Progenitor cell of endocrine pancreas (in vitro differentiated cells): ENCODE measurements around the gene CD248. TPM values are rescaled to one million over a fixed set of nuclear protein-coding genes. Genes with fewer than 3 reads are reported as not detected.
A peak's percentile ranks its signal among the peaks of the same experiment; 100 is the strongest.
"Not testable (repeated sequence)": the region's sequence is repeated elsewhere in the genome, so short reads cannot be mapped to it uniquely, and the experiment has no call there.

ENCODE experiments used
- DNase-seq: peaks from one replicate; pipeline ENCODE4 v3.0.0; 2021; ENCODE audit warnings: low spot score; ENCODE audit not compliant: unreplicated experiment
- H3K27ac Mint-ChIP-seq: 2 replicates; pipeline ENCODE4 v1.8.0; 2021; ENCODE audit warnings: mild to moderate bottlenecking, moderate library complexity, mixed read lengths
- H3K27me3 Mint-ChIP-seq: 2 replicates; pipeline ENCODE4 v1.8.0; 2021; ENCODE audit warnings: mixed read lengths
- H3K36me3 Mint-ChIP-seq: 2 replicates; pipeline ENCODE4 v1.8.0; 2022; ENCODE audit warnings: mixed read lengths; ENCODE audit not compliant: insufficient read depth
- H3K4me1 Mint-ChIP-seq: 2 replicates; pipeline ENCODE4 v1.8.0; 2021; ENCODE audit warnings: low read depth, mixed read lengths
- H3K4me3 Mint-ChIP-seq: 2 replicates; pipeline ENCODE4 v1.8.0; 2021; ENCODE audit warnings: low read depth, mild to moderate bottlenecking, moderate library complexity, mixed read lengths
- H3K9me3 Mint-ChIP-seq: 2 replicates; pipeline ENCODE4 v1.8.0; 2021; ENCODE audit warnings: low read depth, mixed read lengths
- CTCF ChIP-seq: fragments of 200-600 bp; sonication (generic); IDR thresholded peaks from one replicate; pipeline ENCODE4 v1.5.0; 2021; ENCODE audit warnings: antibody characterized with exemption, mild to moderate bottlenecking; ENCODE audit not compliant: unreplicated experiment
- total RNA-seq: library from RNA; stranded (reverse); gene quantifications from 2 replicates; pipeline ENCODE4 v1.2.1, GENCODE V29; 2021

Gene CD248
- total RNA-seq, 1 donor from 2014 or later = 0.22 TPM

- peak overlapping the region; percentile 98 for H3K27ac Mint-ChIP-seq
- peak; percentile 75 for TF ChIP-seq CTCF
Measured at GRCh38 chr11:66311965-66312548, 4.8 kb downstream of the CD248 start.

GRCh38 chr11:66311470-66311964 is 5.3 kb downstream of the CD248 start:
- H3K9me3 Mint-ChIP-seq = no peaks in the 10 kb centered on the region
- DNase-seq = no peak
- H3K4me3 Mint-ChIP-seq = peak overlapping the region; percentile 88
- peak overlapping the region; percentile 98 for H3K27ac Mint-ChIP-seq
- TF ChIP-seq CTCF = no peak
- H3K4me1 Mint-ChIP-seq = peaks cover 2% of the 10 kb centered on the region
- H3K27me3 Mint-ChIP-seq = peaks cover 51% of the 10 kb centered on the region
- H3K36me3 Mint-ChIP-seq = no peaks in the 10 kb centered on the region

More at GRCh38 chr11:66311965-66312548, 4.8 kb downstream of the CD248 start:
- Mint-ChIP-seq H3K4me3 (peak overlapping the region; percentile 88), H3K9me3 (no peaks in the 10 kb centered on the region), H3K4me1 (peaks cover 2% of the 10 kb centered on the region), H3K36me3 (no peaks in the 10 kb centered on the region), H3K27me3 (peaks cover 50% of the 10 kb centered on the region)
- DNase-seq = peak; percentile 68

- not testable (repeated sequence) for DNase-seq, H3K4me1 Mint-ChIP-seq, H3K27ac Mint-ChIP-seq, H3K4me3 Mint-ChIP-seq, H3K36me3 Mint-ChIP-seq, H3K9me3 Mint-ChIP-seq
- H3K27me3 Mint-ChIP-seq = peaks cover 47% of the 10 kb centered on the region
Measured at GRCh38 chr11:66310803-66311440, 5.9 kb downstream of the CD248 start.

- no peaks in the 10 kb centered on the region for H3K36me3 Mint-ChIP-seq
- TF ChIP-seq CTCF = no peak
- peaks cover 41% of the 10 kb centered on the region for H3K27me3 Mint-ChIP-seq
- DNase-seq = no peak
- H3K27ac Mint-ChIP-seq = no peak overlapping the region
- peaks cover 2% of the 10 kb centered on the region for H3K4me1 Mint-ChIP-seq
- no peak overlapping the region for H3K4me3 Mint-ChIP-seq
- no peaks in the 10 kb centered on the region for H3K9me3 Mint-ChIP-seq
Measured at GRCh38 chr11:66310324-66310723, 6.5 kb downstream of the CD248 start.

GRCh38 chr11:66309475-66309874 is 7.4 kb downstream of the CD248 start:
- Mint-ChIP-seq H3K4me1 (peaks cover 2% of the 10 kb centered on the region), H3K4me3 (no peak overlapping the region)
- no peak for TF ChIP-seq CTCF

GRCh38 chr11:66302656-66303055 is 14.2 kb downstream of the CD248 start:
- no peak for DNase-seq
- Mint-ChIP-seq H3K27ac (no peak overlapping the region), H3K9me3 (no peaks in the 10 kb centered on the region), H3K4me3 (no peak overlapping the region), H3K4me1 (no peaks in the 10 kb centered on the region), H3K36me3 (no peaks in the 10 kb centered on the region), H3K27me3 (peaks cover 16% of the 10 kb centered on the region)
- TF ChIP-seq CTCF = no peak

More at GRCh38 chr11:66309475-66309874, 7.4 kb downstream of the CD248 start:
- Mint-ChIP-seq H3K36me3 (no peaks in the 10 kb centered on the region), H3K27ac (no peak overlapping the region), H3K9me3 (no peaks in the 10 kb centered on the region), H3K27me3 (peaks cover 38% of the 10 kb centered on the region)
- no peak for DNase-seq
